ENCODE data around the gene CNBP. TPM values are rescaled to one million over a fixed set of nuclear protein-coding genes. Genes with fewer than 3 reads are reported as not detected.

The CNBP gene
- total and polyA plus RNA-seq, 9 of the 15 experiments (the other 6 are each of a cell fraction or from before 2014, with no cell fraction given), result 284 to 717 (median 412) TPM

DNA sequence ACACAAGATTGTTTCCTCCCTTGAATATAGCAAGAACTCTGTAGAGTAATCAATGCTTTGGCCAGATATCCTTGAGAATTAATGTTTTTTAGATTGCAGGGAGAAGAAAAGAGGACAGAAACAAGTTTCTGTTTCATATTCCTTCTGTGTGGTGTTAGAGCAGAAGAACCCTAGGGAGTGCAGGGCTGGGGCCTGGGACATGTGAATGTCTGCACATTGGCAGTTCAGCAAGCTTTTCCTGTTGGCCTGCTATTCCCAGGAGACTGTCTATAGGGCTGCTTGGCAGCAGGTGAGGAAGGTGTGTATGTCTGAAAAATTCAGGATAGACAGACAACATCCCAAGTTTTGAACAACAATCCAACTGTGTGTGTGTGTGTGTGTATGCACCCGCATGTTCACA lies 13.6 kb upstream of the CNBP start:
- Histone ChIP-seq H4K20me1 (replicated peaks; ENCODE audit: control insufficient read depth, insufficient read depth, low read length) (no peaks in the 10 kb centered on the region), H2AFZ (ENCODE audit: low read depth, low read length) (no peak overlapping the region), H3K4me3 (no peak overlapping the region), H3K4me2 (ENCODE audit: insufficient read depth, low read length) (no peak overlapping the region), H3K9me3 (replicated peaks; ENCODE audit: control insufficient read depth, insufficient read depth, low read depth, low read length) (no peaks in the 10 kb centered on the region), H3K9ac (ENCODE audit: insufficient read depth in 1 of 2, low read depth in 2 of 2, low read length in 2 of 2) (peak overlapping the region in 1 of 2 experiments; percentile 35; a peak in 1 of 4 replicates), H3K27me3 (ENCODE audit: control insufficient read depth in 2 of 2, insufficient read depth in 2 of 2, low read length in 2 of 2) (no peaks in the 10 kb centered on the region), H3K79me2 (ENCODE audit: control insufficient read depth, insufficient read depth, low read length) (no peaks in the 10 kb centered on the region), H3K4me1 (replicated peaks in 1 of 2; ENCODE audit: control insufficient read depth in 2 of 2, insufficient read depth in 2 of 2, low read length in 2 of 2) (peaks cover 3 to 9% of the 10 kb centered on the region in 2 experiments; a peak in 3 of 5 replicates), H3K36me3 (ENCODE audit: control insufficient read depth, insufficient read depth, low read length) (no peaks in the 10 kb centered on the region), H3K27ac (ENCODE audit: extremely low read depth, low read depth, low read length) (no peak overlapping the region), H3K9me1 (ENCODE audit: control insufficient read depth, insufficient read depth, low read length) (no peaks in the 10 kb centered on the region)
- intact Hi-C loops (cut with micrococcal nuclease), result no loop called here
- ChIA-PET CTCF (ENCODE audit: low intra/inter-chr PET ratio) (no interaction called here), POLR2A (interaction anchor here (0.9 to 2.2 kb wide), 3 partner anchors 12 to 25 kb away, joined by 3 to 15 read pairs (median 4); no protein-coding TSS in a partner anchor)
- ATAC-seq (no peak), DNase-seq (ENCODE audit: extremely low read depth in 1 of 4, low spot score in 3 of 4) (no peak), FAIRE-seq (no peak)
- in situ Hi-C loops (cut with MboI), result no loop called here
- no TSS peak for BruUV-seq (replicated peaks)
- WGBS (ENCODE audit: insufficient coverage, low coverage, missing lambda C conversion rate), result 100% methylated on average over 1 of the region's 1 CpG
- no peak for TF ChIP-seq ETV5 (CRISPR knock-in tag; IDR thresholded peaks at IDR 0.05; ENCODE audit: low read depth)
- no peak for TF ChIP-seq NFIX (CRISPR knock-in tag; IDR thresholded peaks at IDR 0.05; ENCODE audit: low read depth)
- no peak for TF ChIP-seq TAF1 (IDR thresholded peaks at IDR 0.05; ENCODE audit: control insufficient read depth, extremely low read depth, insufficient read depth, low read length, severe bottlenecking)
- TF ChIP-seq, protein P1, sequence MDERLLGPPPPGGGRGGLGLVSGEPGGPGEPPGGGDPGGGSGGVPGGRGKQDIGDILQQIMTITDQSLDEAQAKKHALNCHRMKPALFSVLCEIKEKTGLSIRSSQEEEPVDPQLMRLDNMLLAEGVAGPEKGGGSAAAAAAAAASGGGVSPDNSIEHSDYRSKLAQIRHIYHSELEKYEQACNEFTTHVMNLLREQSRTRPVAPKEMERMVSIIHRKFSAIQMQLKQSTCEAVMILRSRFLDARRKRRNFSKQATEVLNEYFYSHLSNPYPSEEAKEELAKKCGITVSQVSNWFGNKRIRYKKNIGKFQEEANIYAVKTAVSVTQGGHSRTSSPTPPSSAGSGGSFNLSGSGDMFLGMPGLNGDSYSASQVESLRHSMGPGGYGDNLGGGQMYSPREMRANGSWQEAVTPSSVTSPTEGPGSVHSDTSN (CRISPR knock-in tag; IDR thresholded peaks at IDR 0.05; ENCODE audit: low read depth), result no peak
- TF ChIP-seq, protein P1 (tag; conservative IDR thresholded peaks at IDR 0.05; ENCODE audit: low read depth), result no peak
- TF ChIP-seq GABPA (tag; conservative IDR thresholded peaks at IDR 0.05; ENCODE audit: low read depth), result no peak
- TF ChIP-seq, protein P2, sequence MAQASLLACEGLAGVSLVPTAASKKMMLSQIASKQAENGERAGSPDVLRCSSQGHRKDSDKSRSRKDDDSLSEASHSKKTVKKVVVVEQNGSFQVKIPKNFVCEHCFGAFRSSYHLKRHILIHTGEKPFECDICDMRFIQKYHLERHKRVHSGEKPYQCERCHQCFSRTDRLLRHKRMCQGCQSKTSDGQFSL (CRISPR knock-in tag; IDR thresholded peaks at IDR 0.05), result no peak
- TF ChIP-seq, protein P2 (tag; IDR thresholded peaks at IDR 0.05), result no peak
- TF ChIP-seq, protein P3, sequence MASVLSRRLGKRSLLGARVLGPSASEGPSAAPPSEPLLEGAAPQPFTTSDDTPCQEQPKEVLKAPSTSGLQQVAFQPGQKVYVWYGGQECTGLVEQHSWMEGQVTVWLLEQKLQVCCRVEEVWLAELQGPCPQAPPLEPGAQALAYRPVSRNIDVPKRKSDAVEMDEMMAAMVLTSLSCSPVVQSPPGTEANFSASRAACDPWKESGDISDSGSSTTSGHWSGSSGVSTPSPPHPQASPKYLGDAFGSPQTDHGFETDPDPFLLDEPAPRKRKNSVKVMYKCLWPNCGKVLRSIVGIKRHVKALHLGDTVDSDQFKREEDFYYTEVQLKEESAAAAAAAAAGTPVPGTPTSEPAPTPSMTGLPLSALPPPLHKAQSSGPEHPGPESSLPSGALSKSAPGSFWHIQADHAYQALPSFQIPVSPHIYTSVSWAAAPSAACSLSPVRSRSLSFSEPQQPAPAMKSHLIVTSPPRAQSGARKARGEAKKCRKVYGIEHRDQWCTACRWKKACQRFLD (CRISPR knock-in tag; IDR thresholded peaks at IDR 0.05), result no peak
- TF ChIP-seq ZNF780A (CRISPR knock-in tag; IDR thresholded peaks at IDR 0.05), result no peak
- no peak for TF ChIP-seq SMARCA5 (IDR thresholded peaks at IDR 0.05)
- no peak for TF ChIP-seq SRSF1 (IDR thresholded peaks at IDR 0.05; ENCODE audit: low read depth, low read length)
- no peak for TF ChIP-seq ZKSCAN3 (CRISPR knock-in tag; IDR thresholded peaks at IDR 0.05)
- TF ChIP-seq ZNF316 (IDR thresholded peaks at IDR 0.05), result no peak
- TF ChIP-seq, protein P4, sequence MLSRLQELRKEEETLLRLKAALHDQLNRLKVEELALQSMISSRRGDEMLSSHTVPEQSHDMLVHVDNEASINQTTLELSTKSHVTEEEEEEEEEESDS (CRISPR knock-in tag; IDR thresholded peaks at IDR 0.05), result no peak
- no peak for TF ChIP-seq ZNF41 (CRISPR knock-in tag; conservative IDR thresholded peaks at IDR 0.05)
- no peak for TF ChIP-seq C11orf30 (IDR thresholded peaks at IDR 0.05; ENCODE audit: low read depth)
- TF ChIP-seq HDAC1 (IDR thresholded peaks at IDR 0.05), result no peak
- no peak for TF ChIP-seq MIER1 (IDR thresholded peaks at IDR 0.05; ENCODE audit: low read depth)

All from K562 (cell line).